Activated naive CD4-positive, alpha-beta T cell treated with anti-CD3 and anti-CD28 coated beads, Interleukin-2, amount 50 U/mL, for 24 hours (primary cell): ENCODE results near the gene NDUFV2.
A peak's percentile ranks its signal among the peaks of the same experiment; 100 is the strongest.
"Not testable (repeated sequence)": the region's sequence is repeated elsewhere in the genome, so short reads cannot be mapped to it uniquely, and the experiment has no call there.

Experiments
- H3K27ac Mint-ChIP-seq: one replicate; pipeline ENCODE4 v1.8.0; 2021; ENCODE audit warnings: mild to moderate bottlenecking, mixed read lengths
- H3K27me3 Mint-ChIP-seq: one replicate; pipeline ENCODE4 v1.8.0; 2021; ENCODE audit warnings: mixed read lengths
- H3K36me3 Mint-ChIP-seq: one replicate; pipeline ENCODE4 v1.8.0; 2021; ENCODE audit warnings: mixed read lengths
- H3K4me1 Mint-ChIP-seq: one replicate; pipeline ENCODE4 v1.8.0; 2021; ENCODE audit warnings: mixed read lengths
- H3K4me3 Mint-ChIP-seq: one replicate; pipeline ENCODE4 v1.8.0; 2021; ENCODE audit warnings: mild to moderate bottlenecking, mixed read lengths
- H3K9me3 Mint-ChIP-seq: one replicate; pipeline ENCODE4 v1.8.0; 2021; ENCODE audit warnings: mixed read lengths

The NDUFV2 gene

DNA sequence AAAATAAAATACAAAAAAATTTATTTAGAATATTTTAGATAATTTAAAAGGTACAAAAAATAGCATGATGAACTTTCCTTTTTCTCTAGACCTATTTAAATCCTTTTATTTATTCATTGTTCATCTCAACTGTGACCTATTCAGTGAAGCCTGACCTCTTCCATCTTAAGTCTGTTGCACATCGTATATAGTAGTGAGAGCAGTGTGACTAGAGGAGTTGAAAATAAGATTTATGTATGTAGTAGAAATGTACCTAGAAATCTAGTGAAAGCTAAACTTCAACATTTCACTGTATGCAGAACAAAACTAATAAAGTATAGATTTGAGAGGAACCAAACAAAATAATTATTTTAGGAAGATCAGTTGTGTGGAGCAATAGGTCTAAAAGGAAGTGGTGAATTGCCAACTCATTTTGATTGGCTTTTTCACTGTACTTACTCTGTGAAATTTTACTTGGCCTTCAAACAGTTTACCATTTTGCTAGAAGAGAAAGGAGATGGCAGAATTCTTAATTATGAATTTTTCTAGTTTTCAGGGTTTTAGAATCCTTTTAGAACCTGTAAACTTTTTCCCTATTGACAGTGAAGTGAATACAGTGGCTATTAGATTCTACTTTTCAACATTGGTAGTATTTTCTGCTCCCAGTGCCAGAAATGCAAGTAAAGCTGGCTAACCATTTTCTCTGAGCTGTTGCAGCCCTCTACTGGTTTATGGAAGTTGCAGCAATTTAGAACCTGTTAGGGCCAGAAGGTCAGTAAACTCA, 45.1 kb downstream of the NDUFV2 start:
- Mint-ChIP-seq H3K4me1 (peaks cover 83% of the 10 kb centered on the region), H3K4me3 (peak overlapping the region; percentile 30), H3K27ac (peak overlapping the region; percentile 69), H3K9me3 (no peaks in the 10 kb centered on the region), H3K36me3 (no peaks in the 10 kb centered on the region), H3K27me3 (no peaks in the 10 kb centered on the region)

DNA sequence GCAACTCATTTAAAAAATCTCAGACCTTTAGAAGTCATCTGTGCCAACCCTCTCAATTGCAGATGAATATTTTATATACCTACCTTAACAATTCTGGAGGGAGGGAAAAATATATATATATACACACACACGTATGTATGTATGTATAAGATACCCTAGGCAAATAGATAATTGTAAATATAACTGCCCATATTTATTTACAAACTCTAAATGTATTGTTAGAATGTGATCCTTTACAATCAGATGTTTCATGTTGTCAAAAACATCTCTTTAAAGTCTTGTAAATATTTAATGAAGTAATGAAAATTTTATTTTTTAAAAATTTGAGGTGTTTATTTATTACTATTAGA, 45.7 kb downstream of the NDUFV2 start:
- no peaks in the 10 kb centered on the region for H3K36me3 Mint-ChIP-seq
- H3K4me3 Mint-ChIP-seq, result peak overlapping the region; percentile 30
- no peaks in the 10 kb centered on the region for H3K9me3 Mint-ChIP-seq
- peak overlapping the region; percentile 69 for H3K27ac Mint-ChIP-seq
- H3K27me3 Mint-ChIP-seq, result no peaks in the 10 kb centered on the region
- H3K4me1 Mint-ChIP-seq, result peaks cover 87% of the 10 kb centered on the region

DNA sequence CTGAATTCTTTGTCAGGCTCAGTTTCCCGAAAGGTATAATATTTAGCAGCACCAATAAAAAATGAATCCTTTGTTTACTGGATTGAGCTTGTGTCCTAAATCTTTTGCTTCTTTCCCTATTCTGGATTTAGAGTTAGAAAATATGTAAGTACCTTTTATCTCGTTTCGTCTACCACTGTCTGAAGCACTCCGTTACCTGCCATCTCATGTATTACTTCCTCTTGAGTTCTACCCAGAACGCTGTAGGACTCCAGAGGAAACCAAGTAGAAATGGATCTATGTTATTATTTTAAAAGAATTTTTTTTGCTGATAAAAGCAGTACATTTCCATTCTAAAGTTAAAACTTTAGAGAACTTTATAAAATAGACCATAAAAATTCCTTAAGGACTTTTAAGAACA, 47.6 kb downstream of the NDUFV2 start:
- peaks cover 5% of the 10 kb centered on the region for H3K36me3 Mint-ChIP-seq
- peak overlapping the region; percentile 58 for H3K4me3 Mint-ChIP-seq
- peaks cover 88% of the 10 kb centered on the region for H3K4me1 Mint-ChIP-seq
- H3K27me3 Mint-ChIP-seq, result no peaks in the 10 kb centered on the region
- peak overlapping the region; percentile 86 for H3K27ac Mint-ChIP-seq
- H3K9me3 Mint-ChIP-seq, result no peaks in the 10 kb centered on the region

DNA sequence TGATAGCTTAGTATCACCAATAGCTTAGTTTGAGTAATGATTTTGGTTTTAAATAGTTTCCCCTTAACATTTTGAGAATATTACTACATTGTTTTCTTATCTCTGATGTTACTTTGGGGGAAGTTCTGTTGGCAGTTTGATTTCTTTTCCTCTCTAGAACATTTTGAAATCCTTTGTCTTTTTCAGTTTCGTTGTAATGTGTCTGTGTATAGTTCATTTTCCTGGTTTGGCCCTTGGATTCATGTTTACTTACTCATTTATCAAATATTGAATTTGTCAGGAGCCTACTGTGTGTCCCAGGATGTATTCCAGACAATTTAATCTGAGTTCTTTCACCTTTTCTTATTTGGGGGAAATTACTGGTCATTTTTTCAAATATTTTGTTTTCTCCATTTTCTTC, 50.8 kb downstream of the NDUFV2 start:
- H3K9me3 Mint-ChIP-seq, result no peaks in the 10 kb centered on the region
- H3K27ac Mint-ChIP-seq, result peak overlapping the region; percentile 52
- H3K36me3 Mint-ChIP-seq, result peaks cover 6% of the 10 kb centered on the region

DNA sequence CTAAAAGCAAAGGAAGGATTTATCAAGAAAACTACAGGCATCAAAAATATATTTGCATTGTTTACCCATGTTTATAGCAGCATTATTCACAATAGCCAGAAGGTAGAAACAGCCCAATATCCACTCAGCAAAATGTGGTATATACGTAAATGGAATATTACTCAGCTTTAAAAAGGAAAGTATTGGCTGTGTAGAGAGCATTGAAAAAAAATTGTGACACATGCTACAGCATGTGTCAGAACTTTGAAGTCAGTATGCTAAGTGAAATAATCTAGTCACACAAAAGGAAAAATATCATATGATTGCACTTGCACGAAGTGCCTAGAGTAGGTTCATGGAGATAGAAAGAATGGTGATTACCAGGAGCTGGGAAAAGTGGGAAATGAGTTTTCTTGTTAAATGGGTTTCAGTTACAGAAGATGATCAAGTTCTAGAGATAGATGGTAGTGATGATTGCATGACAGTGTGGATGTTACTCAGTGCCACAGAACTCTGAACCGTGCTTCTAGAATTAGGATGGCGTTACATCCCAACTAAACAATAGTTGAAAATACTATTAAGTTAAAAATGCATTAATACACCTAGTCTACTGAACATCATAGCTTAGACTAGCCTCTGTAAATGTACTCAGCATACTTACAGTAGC, 54.2 kb downstream of the NDUFV2 start:
- Mint-ChIP-seq H3K4me1 (peaks cover 75% of the 10 kb centered on the region), H3K27ac (peak overlapping the region; percentile 41), H3K4me3 (peak overlapping the region; percentile 60)

More for the DNA sequence above, 50.8 kb downstream of the NDUFV2 start:
- peaks cover 89% of the 10 kb centered on the region for H3K4me1 Mint-ChIP-seq
- peak overlapping the region; percentile 47 for H3K4me3 Mint-ChIP-seq
- H3K27me3 Mint-ChIP-seq, result no peaks in the 10 kb centered on the region

DNA sequence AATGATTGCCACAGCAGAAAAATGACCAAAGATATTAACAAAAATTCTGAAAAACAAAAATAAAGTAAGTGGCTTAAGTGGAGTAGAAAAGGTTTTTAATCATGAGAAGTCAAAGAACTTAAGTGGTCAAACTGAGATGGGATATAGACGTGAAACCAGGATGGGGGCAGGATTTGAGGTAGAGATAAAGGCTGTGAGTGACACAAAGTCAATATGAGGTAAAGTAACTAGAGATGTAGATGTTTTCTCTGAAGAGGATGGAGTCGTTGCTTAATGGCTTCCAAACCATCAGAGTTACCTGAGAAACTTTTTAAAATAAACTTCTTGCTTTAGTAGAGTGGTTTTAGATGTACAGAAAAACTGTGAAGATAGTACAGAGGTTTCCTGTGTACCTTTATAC, 55.3 kb downstream of the NDUFV2 start:
- Mint-ChIP-seq H3K27ac (peak overlapping the region; percentile 38), H3K4me3 (peak overlapping the region; percentile 11), H3K4me1 (peaks cover 74% of the 10 kb centered on the region), H3K27me3 (no peaks in the 10 kb centered on the region), H3K36me3 (peaks cover 15% of the 10 kb centered on the region), H3K9me3 (no peaks in the 10 kb centered on the region)

More for the DNA sequence above, 54.2 kb downstream of the NDUFV2 start:
- Mint-ChIP-seq H3K27me3 (no peaks in the 10 kb centered on the region), H3K9me3 (no peaks in the 10 kb centered on the region), H3K36me3 (peaks cover 12% of the 10 kb centered on the region)

DNA sequence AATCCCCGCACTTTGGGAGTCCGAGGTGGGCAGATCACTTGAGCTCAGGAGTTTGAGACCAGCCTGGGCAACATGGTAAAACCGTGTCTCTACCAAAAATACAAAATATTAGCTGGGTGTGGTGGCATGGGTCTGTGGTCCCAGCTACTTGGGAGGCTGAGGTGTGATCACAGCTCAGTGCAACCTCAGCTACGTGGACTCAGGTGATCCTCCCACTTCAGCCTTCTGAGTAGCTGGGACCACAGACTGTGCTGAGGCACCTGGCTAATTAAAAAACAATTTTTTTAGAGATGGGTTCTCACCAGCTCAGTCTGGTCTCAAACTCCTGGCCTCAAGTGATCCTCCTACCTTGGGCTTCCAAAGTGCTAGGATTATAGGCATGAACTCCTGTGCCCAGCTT, 57.5 kb downstream of the NDUFV2 start:
- peaks cover 9% of the 10 kb centered on the region for H3K9me3 Mint-ChIP-seq
- H3K27ac Mint-ChIP-seq, result no peak overlapping the region
- H3K4me3 Mint-ChIP-seq, result no peak overlapping the region
- H3K36me3 Mint-ChIP-seq, result peaks cover 28% of the 10 kb centered on the region
- no peaks in the 10 kb centered on the region for H3K27me3 Mint-ChIP-seq
- peaks cover 72% of the 10 kb centered on the region for H3K4me1 Mint-ChIP-seq

DNA sequence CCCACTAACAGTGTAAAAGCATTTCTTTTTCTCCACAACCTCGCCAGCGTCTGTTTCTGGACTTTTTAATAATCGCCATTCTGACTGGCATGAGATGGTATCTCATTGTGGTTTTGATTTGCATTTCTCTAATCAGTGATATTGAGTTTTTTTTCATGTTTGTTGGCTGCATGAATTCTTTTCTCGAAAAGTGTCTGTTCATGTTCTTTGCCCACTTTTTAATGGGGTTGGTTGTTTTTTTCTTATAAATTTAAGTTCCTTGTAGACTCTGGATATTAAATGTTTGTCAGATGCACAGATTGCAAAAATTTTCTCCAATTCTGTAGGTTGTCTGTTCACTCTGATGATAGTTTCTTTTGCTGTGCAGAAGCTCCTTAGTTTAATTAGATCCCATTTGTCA, 60.2 kb downstream of the NDUFV2 start:
- H3K27ac Mint-ChIP-seq, H3K4me3 Mint-ChIP-seq, H3K27me3 Mint-ChIP-seq: not testable (repeated sequence)
- Mint-ChIP-seq H3K4me1 (peaks cover 55% of the 10 kb centered on the region), H3K9me3 (peaks cover 12% of the 10 kb centered on the region), H3K36me3 (peaks cover 31% of the 10 kb centered on the region)

DNA sequence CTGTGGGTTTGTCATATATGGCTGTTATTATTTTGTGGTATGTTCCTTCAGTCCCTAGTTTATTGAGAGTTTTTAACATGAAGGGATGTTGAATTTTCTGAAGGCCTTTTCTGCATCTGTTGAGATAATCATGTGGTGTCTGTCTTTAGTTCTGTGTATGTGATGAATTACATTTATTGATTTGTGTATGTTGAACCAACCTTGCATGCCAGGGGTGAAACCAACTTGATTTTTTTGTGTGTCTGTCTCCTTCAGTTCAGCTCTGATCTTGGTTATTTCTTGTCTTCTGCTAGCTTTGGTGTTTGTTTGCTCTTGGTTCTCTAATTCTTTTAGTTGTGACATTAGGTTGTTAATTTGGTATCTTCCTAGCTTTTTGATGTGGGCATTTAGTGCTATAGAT, 61.6 kb downstream of the NDUFV2 start:
- H3K4me3 Mint-ChIP-seq, H3K27ac Mint-ChIP-seq, H3K27me3 Mint-ChIP-seq: not testable (repeated sequence)
- Mint-ChIP-seq H3K36me3 (peaks cover 34% of the 10 kb centered on the region), H3K9me3 (peaks cover 12% of the 10 kb centered on the region), H3K4me1 (peaks cover 56% of the 10 kb centered on the region)

DNA sequence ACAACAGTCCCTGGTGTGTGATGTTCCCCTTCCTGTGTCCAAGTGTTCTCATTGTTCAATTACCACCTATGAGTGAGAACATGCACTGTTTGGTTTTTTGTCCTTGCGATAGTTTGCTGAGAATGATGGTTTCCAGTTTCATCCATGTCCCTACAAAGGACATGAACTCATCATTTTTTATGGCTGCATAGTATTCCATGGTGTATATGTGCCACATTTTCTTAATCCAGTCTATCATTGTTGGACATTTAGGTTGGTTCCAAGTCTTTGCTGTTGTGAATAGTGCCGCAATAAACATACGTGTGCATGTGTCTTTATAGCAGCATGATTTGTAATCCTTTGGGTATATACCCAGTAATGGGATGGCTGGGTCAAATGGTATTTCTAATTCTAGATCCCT, 63.4 kb downstream of the NDUFV2 start:
- Mint-ChIP-seq H3K36me3 (peaks cover 38% of the 10 kb centered on the region), H3K4me1 (peaks cover 64% of the 10 kb centered on the region), H3K9me3 (peaks cover 12% of the 10 kb centered on the region)
- H3K27me3 Mint-ChIP-seq, H3K27ac Mint-ChIP-seq, H3K4me3 Mint-ChIP-seq: not testable (repeated sequence)

DNA sequence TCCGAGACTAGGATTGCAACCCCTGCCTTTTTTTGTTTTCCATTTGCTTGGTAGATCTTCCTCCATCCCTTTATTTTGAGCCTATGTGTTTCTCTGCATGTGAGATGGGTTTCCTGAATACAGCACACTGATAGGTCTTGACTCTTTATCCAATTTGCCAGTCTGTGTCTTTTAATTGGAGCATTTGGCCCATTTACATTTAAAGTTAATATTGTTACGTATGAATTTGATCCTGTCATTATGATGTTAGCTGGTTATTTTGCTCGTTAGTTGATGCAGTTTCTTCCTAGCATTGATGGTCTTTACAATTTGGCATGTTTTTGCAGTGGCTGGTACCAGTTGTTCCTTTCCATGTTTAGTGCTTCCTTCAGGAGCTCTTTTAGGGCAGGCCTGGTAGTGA, 67.0 kb downstream of the NDUFV2 start:
- H3K36me3 Mint-ChIP-seq, result peaks cover 30% of the 10 kb centered on the region
- not testable (repeated sequence) for H3K4me3 Mint-ChIP-seq, H3K9me3 Mint-ChIP-seq, H3K27me3 Mint-ChIP-seq
- peaks cover 75% of the 10 kb centered on the region for H3K4me1 Mint-ChIP-seq
- peak overlapping the region; percentile 67 for H3K27ac Mint-ChIP-seq

DNA sequence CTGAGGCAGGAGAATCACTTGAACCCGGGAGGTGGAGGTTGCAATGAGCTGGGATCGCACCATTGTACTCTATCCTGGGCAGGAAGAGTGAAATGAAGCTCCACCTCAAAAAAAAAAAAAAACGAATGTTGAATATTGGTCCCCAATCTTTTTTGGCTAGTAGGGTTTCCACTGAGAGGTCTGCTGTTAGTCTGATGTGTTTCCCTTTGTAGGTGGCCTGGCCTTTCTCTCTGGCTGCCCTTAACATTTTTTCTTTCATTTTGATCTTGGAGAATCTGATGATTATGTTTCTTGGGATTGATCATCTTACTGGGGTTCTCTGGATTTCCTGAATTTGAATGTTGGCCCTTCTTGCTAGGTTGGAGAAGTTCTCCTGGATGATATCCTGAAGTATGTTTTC, 69.4 kb downstream of the NDUFV2 start:
- Mint-ChIP-seq H3K27ac (peak overlapping the region; percentile 1), H3K4me1 (peaks cover 85% of the 10 kb centered on the region), H3K36me3 (peaks cover 25% of the 10 kb centered on the region), H3K4me3 (peak overlapping the region; percentile 33)
- not testable (repeated sequence) for H3K9me3 Mint-ChIP-seq, H3K27me3 Mint-ChIP-seq

DNA sequence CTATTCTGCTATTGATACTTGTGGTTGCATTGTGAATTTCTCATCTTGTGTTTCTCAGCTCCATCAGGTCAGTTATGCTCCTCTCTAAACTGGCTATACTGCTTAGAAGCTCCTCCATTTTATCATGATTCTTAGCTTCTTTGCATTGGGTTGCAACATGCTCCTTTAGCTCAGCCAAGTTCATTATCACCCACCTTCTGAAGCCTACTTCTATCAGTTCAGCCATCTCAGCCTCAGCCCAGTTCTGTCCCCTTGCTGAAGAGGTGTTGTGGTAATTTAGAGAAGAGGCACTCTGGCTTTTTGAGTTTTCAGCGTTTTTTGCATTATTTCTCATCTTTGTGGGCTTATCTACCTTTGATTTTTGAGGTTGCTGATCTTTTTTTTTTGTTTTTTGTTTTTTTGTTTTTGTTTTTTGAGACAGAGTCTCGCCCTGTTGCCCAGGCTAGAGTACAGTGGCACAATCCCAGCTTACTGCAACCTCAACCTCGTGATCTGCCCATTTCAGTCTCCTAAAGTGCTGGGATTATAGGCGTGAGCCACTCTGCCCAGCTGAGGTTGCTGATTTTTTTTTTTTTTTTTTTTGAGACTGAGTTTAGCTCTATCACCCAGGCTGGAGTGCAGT, 70.1 kb downstream of the NDUFV2 start:
- Mint-ChIP-seq H3K36me3 (peaks cover 25% of the 10 kb centered on the region), H3K4me1 (peaks cover 86% of the 10 kb centered on the region), H3K4me3 (peak overlapping the region; percentile 33), H3K27ac (peak overlapping the region; percentile 1), H3K27me3 (no peaks in the 10 kb centered on the region), H3K9me3 (no peaks in the 10 kb centered on the region)

DNA sequence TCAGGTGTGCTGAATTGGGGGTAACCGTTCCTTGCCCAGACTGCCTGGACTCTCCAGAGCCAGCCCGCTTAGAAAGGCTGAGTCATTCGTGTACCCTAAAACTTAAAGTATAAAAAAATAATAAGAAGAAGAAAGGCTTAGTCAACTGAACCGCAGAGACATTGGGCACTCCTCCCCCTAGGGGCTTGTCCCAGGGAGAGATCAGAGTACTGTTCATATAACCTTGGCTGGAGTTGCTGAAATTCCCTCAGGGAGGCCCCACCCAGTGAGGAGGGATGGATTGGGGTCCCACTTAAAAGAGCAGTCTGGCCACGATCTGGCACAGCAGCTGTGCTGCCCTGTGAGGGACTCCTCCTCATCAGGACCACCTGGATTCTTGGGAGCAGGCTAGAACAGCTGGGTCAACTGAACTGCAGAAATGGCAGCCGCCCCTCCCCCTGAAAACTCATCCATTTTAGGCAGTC, 71.3 kb downstream of the NDUFV2 start:
- Mint-ChIP-seq H3K9me3 (no peaks in the 10 kb centered on the region), H3K4me3 (no peak overlapping the region), H3K27ac (no peak overlapping the region), H3K27me3 (no peaks in the 10 kb centered on the region), H3K4me1 (peaks cover 85% of the 10 kb centered on the region), H3K36me3 (peaks cover 23% of the 10 kb centered on the region)

DNA sequence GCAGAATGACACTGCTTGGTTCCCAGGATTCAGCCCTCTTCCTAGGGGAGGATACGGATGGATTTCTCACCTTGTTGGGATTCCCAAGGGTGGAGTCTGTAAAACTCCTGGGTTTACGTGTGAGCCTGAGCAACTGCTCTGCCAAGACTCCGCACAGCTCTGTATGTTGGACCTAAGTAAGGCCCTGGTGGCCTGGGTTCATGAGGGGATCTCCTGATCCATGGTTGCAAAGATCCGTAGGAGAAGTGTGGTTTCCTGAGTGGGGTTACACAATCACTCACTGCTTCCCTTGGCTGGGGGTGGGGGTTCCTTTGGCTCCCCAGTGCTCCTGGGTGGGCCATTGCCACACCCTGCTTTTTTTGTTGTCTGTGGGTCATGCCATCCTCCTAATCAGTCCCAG, 71.8 kb downstream of the NDUFV2 start:
- Mint-ChIP-seq H3K27ac (peak overlapping the region; percentile 79), H3K36me3 (peaks cover 22% of the 10 kb centered on the region), H3K27me3 (no peaks in the 10 kb centered on the region), H3K4me1 (peaks cover 84% of the 10 kb centered on the region), H3K9me3 (no peaks in the 10 kb centered on the region), H3K4me3 (no peak overlapping the region)

DNA sequence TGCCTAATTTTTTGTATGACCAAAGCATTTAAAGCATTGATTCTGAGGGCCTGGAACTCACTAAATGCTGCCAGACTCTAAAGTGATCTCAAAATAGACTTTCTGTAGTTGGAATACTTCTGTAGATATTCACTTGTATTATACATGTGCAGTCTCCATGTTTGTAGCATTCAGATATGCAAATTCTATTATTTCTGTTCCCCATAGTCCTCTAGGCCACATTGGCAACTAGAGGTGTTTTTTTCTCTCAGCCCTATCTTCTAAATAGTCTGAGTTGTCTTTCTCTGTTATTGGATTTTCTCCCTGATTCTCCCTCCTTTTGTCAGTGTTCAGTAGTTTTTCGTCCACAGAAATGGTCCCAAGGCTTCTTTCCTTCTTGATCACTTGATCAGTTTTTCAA, 72.6 kb downstream of the NDUFV2 start:
- Mint-ChIP-seq H3K27ac (peak overlapping the region; percentile 25), H3K9me3 (no peaks in the 10 kb centered on the region), H3K27me3 (no peaks in the 10 kb centered on the region), H3K36me3 (peaks cover 22% of the 10 kb centered on the region), H3K4me3 (no peak overlapping the region), H3K4me1 (peaks cover 86% of the 10 kb centered on the region)
